ENCODE measurements around the gene ACTR2.

The ACTR2 gene

GRCh38 chr2:65317841-65318240, 90.2 kb downstream of the ACTR2 start:
- DNase-seq (ENCODE audit: low spot score): no peak
- no peak overlapping the region for H3K14ac ChIP-seq (ENCODE audit: low read length)
- WGBS, 2 donors (ENCODE audit: extremely low coverage in 2 of 2, insufficient read length in 2 of 2, insufficient replicate concordance in 1 of 2): no CpG with 5 or more reads among the region's 7 CpGs
- no peaks in the 10 kb centered on the region for H3K4me1 ChIP-seq (ENCODE audit: control insufficient read depth in 2 of 2, insufficient read depth in 1 of 2, low read depth in 1 of 2, low read length in 2 of 2)
- no peak overlapping the region for H2BK15ac ChIP-seq (ENCODE audit: low read length)
- H3K36me3 ChIP-seq (replicated peaks in 1 of 2; ENCODE audit: control insufficient read depth in 2 of 2, insufficient read depth in 2 of 2, low read length in 2 of 2): peaks cover 21 to 82% of the 10 kb centered on the region in 2 donors
- H3K9ac ChIP-seq (ENCODE audit: low read depth, low read length, poor library complexity): no peak overlapping the region
- no peak overlapping the region for H4K91ac ChIP-seq (ENCODE audit: low read depth, low read length, poor library complexity)
- no peak overlapping the region for H4K8ac ChIP-seq (ENCODE audit: low read depth, low read length)
- H3K4me2 ChIP-seq (ENCODE audit: insufficient read depth, low read length, poor library complexity, severe bottlenecking): no peak overlapping the region
- H3K18ac ChIP-seq (ENCODE audit: low read length): no peak overlapping the region
- no peak overlapping the region for H3K4ac ChIP-seq (ENCODE audit: low read length)
- H3K27me3 ChIP-seq (ENCODE audit: control insufficient read depth in 3 of 3, insufficient read depth in 3 of 3, low read depth in 1 of 3, low read length in 3 of 3): no peaks in the 10 kb centered on the region
- peaks cover 0 to 2% of the 10 kb centered on the region in 2 donors for H3K9me3 ChIP-seq (replicated peaks in 1 of 2; ENCODE audit: control insufficient read depth in 2 of 2, insufficient read depth in 1 of 2, low read depth in 1 of 2, low read length in 2 of 2)
- no peak overlapping the region for H2AFZ ChIP-seq (ENCODE audit: low read length)
- H2BK5ac ChIP-seq (ENCODE audit: low read length): no peak overlapping the region
- H2BK120ac ChIP-seq (ENCODE audit: low read depth, low read length): no peak overlapping the region
- no peak overlapping the region for H2BK12ac ChIP-seq (ENCODE audit: low read length)
- no peak overlapping the region for H2AK5ac ChIP-seq (ENCODE audit: low read depth, low read length)
- no peak overlapping the region for H3K23ac ChIP-seq (ENCODE audit: low read depth, low read length, poor library complexity)
- no peak overlapping the region for H3K27ac ChIP-seq (replicated peaks; ENCODE audit: low read length)
- no peaks in the 10 kb centered on the region for H3K79me1 ChIP-seq (ENCODE audit: low read depth, low read length)
- H3K4me3 ChIP-seq (ENCODE audit: low read length in 2 of 2): no peak overlapping the region

- Histone ChIP-seq H3K9me3 (replicated peaks in 1 of 2; ENCODE audit: control insufficient read depth in 2 of 2, insufficient read depth in 1 of 2, low read depth in 1 of 2, low read length in 2 of 2) (peaks cover 0 to 2% of the 10 kb centered on the region in 2 donors), H3K9ac (ENCODE audit: low read depth, low read length, poor library complexity) (no peak overlapping the region), H3K4me1 (ENCODE audit: control insufficient read depth in 2 of 2, insufficient read depth in 1 of 2, low read depth in 1 of 2, low read length in 2 of 2) (no peaks in the 10 kb centered on the region), H3K4ac (ENCODE audit: low read length) (no peak overlapping the region), H3K4me3 (ENCODE audit: low read length in 2 of 2) (no peak overlapping the region), H3K27ac (replicated peaks; ENCODE audit: low read length) (no peak overlapping the region), H3K79me1 (ENCODE audit: low read depth, low read length) (no peaks in the 10 kb centered on the region), H3K23ac (ENCODE audit: low read depth, low read length, poor library complexity) (no peak overlapping the region), H2BK120ac (ENCODE audit: low read depth, low read length) (no peak overlapping the region), H3K4me2 (ENCODE audit: insufficient read depth, low read length, poor library complexity, severe bottlenecking) (no peak overlapping the region), H3K27me3 (ENCODE audit: control insufficient read depth in 3 of 3, insufficient read depth in 3 of 3, low read depth in 1 of 3, low read length in 3 of 3) (no peaks in the 10 kb centered on the region), H3K36me3 (replicated peaks in 1 of 2; ENCODE audit: control insufficient read depth in 2 of 2, insufficient read depth in 2 of 2, low read length in 2 of 2) (peaks cover 11 to 69% of the 10 kb centered on the region in 2 donors), H2BK15ac (ENCODE audit: low read length) (no peak overlapping the region), H3K14ac (ENCODE audit: low read length) (no peak overlapping the region), H4K8ac (ENCODE audit: low read depth, low read length) (no peak overlapping the region), H2AK5ac (ENCODE audit: low read depth, low read length) (no peak overlapping the region), H2BK12ac (ENCODE audit: low read length) (no peak overlapping the region), H2BK5ac (ENCODE audit: low read length) (no peak overlapping the region), H3K18ac (ENCODE audit: low read length) (no peak overlapping the region), H4K91ac (ENCODE audit: low read depth, low read length, poor library complexity) (no peak overlapping the region), H2AFZ (ENCODE audit: low read length) (no peak overlapping the region)
- DNase-seq (ENCODE audit: low spot score): no peak
- WGBS, 2 donors (ENCODE audit: extremely low coverage in 2 of 2, insufficient read length in 2 of 2, insufficient replicate concordance in 1 of 2): no CpG with 5 or more reads among the region's 5 CpGs
Observed at GRCh38 chr2:65319072-65319673, 91.5 kb downstream of the ACTR2 start.

GRCh38 chr2:65319674-65320041, 92.0 kb downstream of the ACTR2 start:
- Histone ChIP-seq H2AFZ (ENCODE audit: low read length) (no peak overlapping the region), H3K4ac (ENCODE audit: low read length) (no peak overlapping the region)

GRCh38 chr2:65320042-65320725, 92.6 kb downstream of the ACTR2 start:
- H3K18ac ChIP-seq (ENCODE audit: low read length): no peak overlapping the region
- H3K4ac ChIP-seq (ENCODE audit: low read length): no peak overlapping the region
- H3K4me1 ChIP-seq (ENCODE audit: control insufficient read depth in 2 of 2, insufficient read depth in 1 of 2, low read depth in 1 of 2, low read length in 2 of 2): no peaks in the 10 kb centered on the region
- no CpG with 5 or more reads among the region's 9 CpGs for WGBS, 2 donors (ENCODE audit: extremely low coverage in 2 of 2, insufficient read length in 2 of 2, insufficient replicate concordance in 1 of 2)
- DNase-seq (ENCODE audit: low spot score): no peak
- no peak overlapping the region for H2BK120ac ChIP-seq (ENCODE audit: low read depth, low read length)
- peaks cover 7 to 69% of the 10 kb centered on the region in 2 donors for H3K36me3 ChIP-seq (replicated peaks in 1 of 2; ENCODE audit: control insufficient read depth in 2 of 2, insufficient read depth in 2 of 2, low read length in 2 of 2)
- no peak overlapping the region for H4K8ac ChIP-seq (ENCODE audit: low read depth, low read length)
- no peak overlapping the region for H2BK5ac ChIP-seq (ENCODE audit: low read length)
- no peak overlapping the region for H3K9ac ChIP-seq (ENCODE audit: low read depth, low read length, poor library complexity)
- no peak overlapping the region for H2AFZ ChIP-seq (ENCODE audit: low read length)
- H3K9me3 ChIP-seq (replicated peaks in 1 of 2; ENCODE audit: control insufficient read depth in 2 of 2, insufficient read depth in 1 of 2, low read depth in 1 of 2, low read length in 2 of 2): peaks cover 0 to 2% of the 10 kb centered on the region in 2 donors
- no peak overlapping the region for H3K4me2 ChIP-seq (ENCODE audit: insufficient read depth, low read length, poor library complexity, severe bottlenecking)
- no peak overlapping the region for H2BK12ac ChIP-seq (ENCODE audit: low read length)
- no peak overlapping the region for H2AK5ac ChIP-seq (ENCODE audit: low read depth, low read length)
- H3K27ac ChIP-seq (replicated peaks; ENCODE audit: low read length): no peak overlapping the region
- no peak overlapping the region for H4K91ac ChIP-seq (ENCODE audit: low read depth, low read length, poor library complexity)
- H3K4me3 ChIP-seq (ENCODE audit: low read length in 2 of 2): no peak overlapping the region
- H3K23ac ChIP-seq (ENCODE audit: low read depth, low read length, poor library complexity): no peak overlapping the region
- no peaks in the 10 kb centered on the region for H3K79me1 ChIP-seq (ENCODE audit: low read depth, low read length)
- H3K14ac ChIP-seq (ENCODE audit: low read length): no peak overlapping the region
- no peaks in the 10 kb centered on the region for H3K27me3 ChIP-seq (ENCODE audit: control insufficient read depth in 3 of 3, insufficient read depth in 3 of 3, low read depth in 1 of 3, low read length in 3 of 3)
- no peak overlapping the region for H2BK15ac ChIP-seq (ENCODE audit: low read length)

More at GRCh38 chr2:65319674-65320041, 92.0 kb downstream of the ACTR2 start:
- peaks cover 9 to 69% of the 10 kb centered on the region in 2 donors for H3K36me3 ChIP-seq (replicated peaks in 1 of 2; ENCODE audit: control insufficient read depth in 2 of 2, insufficient read depth in 2 of 2, low read length in 2 of 2)
- H2BK12ac ChIP-seq (ENCODE audit: low read length): no peak overlapping the region
- no peak overlapping the region for H2AK5ac ChIP-seq (ENCODE audit: low read depth, low read length)
- no peaks in the 10 kb centered on the region for H3K27me3 ChIP-seq (ENCODE audit: control insufficient read depth in 3 of 3, insufficient read depth in 3 of 3, low read depth in 1 of 3, low read length in 3 of 3)
- no peak overlapping the region for H3K4me2 ChIP-seq (ENCODE audit: insufficient read depth, low read length, poor library complexity, severe bottlenecking)
- H3K4me3 ChIP-seq (ENCODE audit: low read length in 2 of 2): no peak overlapping the region
- H2BK5ac ChIP-seq (ENCODE audit: low read length): no peak overlapping the region
- H3K9ac ChIP-seq (ENCODE audit: low read depth, low read length, poor library complexity): no peak overlapping the region
- H4K91ac ChIP-seq (ENCODE audit: low read depth, low read length, poor library complexity): no peak overlapping the region
- no peak overlapping the region for H3K14ac ChIP-seq (ENCODE audit: low read length)
- no peaks in the 10 kb centered on the region for H3K4me1 ChIP-seq (ENCODE audit: control insufficient read depth in 2 of 2, insufficient read depth in 1 of 2, low read depth in 1 of 2, low read length in 2 of 2)
- no peak overlapping the region for H4K8ac ChIP-seq (ENCODE audit: low read depth, low read length)
- H2BK120ac ChIP-seq (ENCODE audit: low read depth, low read length): no peak overlapping the region
- no peak overlapping the region for H3K27ac ChIP-seq (replicated peaks; ENCODE audit: low read length)
- DNase-seq (ENCODE audit: low spot score): no peak
- no peaks in the 10 kb centered on the region for H3K79me1 ChIP-seq (ENCODE audit: low read depth, low read length)
- H3K9me3 ChIP-seq (replicated peaks in 1 of 2; ENCODE audit: control insufficient read depth in 2 of 2, insufficient read depth in 1 of 2, low read depth in 1 of 2, low read length in 2 of 2): peaks cover 0 to 2% of the 10 kb centered on the region in 2 donors
- H3K23ac ChIP-seq (ENCODE audit: low read depth, low read length, poor library complexity): no peak overlapping the region
- H3K18ac ChIP-seq (ENCODE audit: low read length): no peak overlapping the region
- WGBS, 2 donors (ENCODE audit: extremely low coverage in 2 of 2, insufficient read length in 2 of 2, insufficient replicate concordance in 1 of 2): no CpG with 5 or more reads among the region's 1 CpG
- no peak overlapping the region for H2BK15ac ChIP-seq (ENCODE audit: low read length)
